RKO (cell line): ENCODE measurements around the gene SZT2.
"Not testable (repeated sequence)": the region's sequence is repeated elsewhere in the genome, so short reads cannot be mapped to it uniquely, and the experiment has no call there.

Source experiments
- DNase-seq: peaks from one replicate; pipeline ENCODE4 v3.0.0-alpha.2; 2016; ENCODE audit warnings: low spot score

Gene SZT2

GRCh38 chr1:43492826-43493225 lies 103.1 kb downstream of the SZT2 start:
- no peak for DNase-seq

- DNase-seq = no peak
These were observed 104.2 kb downstream of the SZT2 start for GRCh38 chr1:43493661-43494450.

- no peak for DNase-seq
These were observed 105.5 kb downstream of the SZT2 start for GRCh38 chr1:43495204-43495603.

- no peak for DNase-seq
These were observed 110.2 kb downstream of the SZT2 start for GRCh38 chr1:43499898-43500297.

GRCh38 chr1:43501806-43502205 lies 112.1 kb downstream of the SZT2 start:
- not testable (repeated sequence) for DNase-seq

- no peak for DNase-seq
These were observed 113.8 kb downstream of the SZT2 start for GRCh38 chr1:43503534-43503933.
